SK-N-SH treated with all-trans-retinoic acid at 6 μM for 48 hours (cell line): ENCODE results near the gene NIPA2.

Experiments
- ATAC-seq: fragments of 200-7000 bp; cut with Tn5 transposase; 3 replicates; pipeline ENCODE4 v1.9.1; 2020; ENCODE audit warnings: mild to moderate bottlenecking, moderate library complexity
- ARNTL ChIP-seq: fragments of 450-650 bp; formaldehyde crosslinking; IDR thresholded peaks from 2 replicates; pipeline ENCODE4 v1.5.0; 2020; ENCODE audit warnings: low read depth, mild to moderate bottlenecking, moderate library complexity, borderline replicate concordance
- BACH2 ChIP-seq: fragments of 250-450 bp; sonication (Bioruptor Pico); IDR thresholded peaks from 2 replicates; pipeline ENCODE4 v1.9.0; 2021; ENCODE audit warnings: mild to moderate bottlenecking, borderline replicate concordance
- CREB5 ChIP-seq: fragments of 250-450 bp; sonication (Bioruptor Pico); IDR thresholded peaks from 2 replicates; pipeline ENCODE4 v1.5.1; 2020; ENCODE audit warnings: low read depth, mild to moderate bottlenecking, moderate library complexity
- CSDC2 ChIP-seq: fragments of 250-450 bp; sonication (Bioruptor Pico); IDR thresholded peaks from 2 replicates; pipeline ENCODE4 v1.5.0; 2020; ENCODE audit warnings: mild to moderate bottlenecking, moderate library complexity
- CSRNP3 ChIP-seq: fragments of 250-450 bp; sonication (Bioruptor Pico); IDR thresholded peaks from 2 replicates; pipeline ENCODE4 v1.5.1; 2021; ENCODE audit warnings: mild to moderate bottlenecking, moderate library complexity
- ESRRG ChIP-seq: fragments of 250-450 bp; sonication (Bioruptor Pico); IDR thresholded peaks from 2 replicates; pipeline ENCODE4 v1.6.1; 2021; ENCODE audit warnings: mild to moderate bottlenecking
- GLIS3 ChIP-seq: fragments of 250-450 bp; sonication (Bioruptor Pico); IDR thresholded peaks from 2 replicates; pipeline ENCODE4 v1.5.0; 2020; ENCODE audit warnings: mild to moderate bottlenecking, moderate library complexity
- ISL1 ChIP-seq: fragments of 250-450 bp; sonication (Bioruptor Pico); IDR thresholded peaks from 2 replicates; pipeline ENCODE4 v2.1.2; 2022; ENCODE audit warnings: mild to moderate bottlenecking, moderate library complexity
- OSR1 ChIP-seq: fragments of 250-450 bp; sonication (Bioruptor Pico); IDR thresholded peaks from 2 replicates; pipeline ENCODE4 v1.8.0; 2022; ENCODE audit warnings: moderate library complexity, mild to moderate bottlenecking, inconsistent platforms
- PATZ1 ChIP-seq: fragments of 250-450 bp; sonication (Bioruptor Pico); IDR thresholded peaks from 2 replicates; pipeline ENCODE4 v1.8.0; 2020; ENCODE audit warnings: mild to moderate bottlenecking, moderate library complexity, borderline replicate concordance
- PPARA ChIP-seq: fragments of 250-450 bp; sonication (Bioruptor Pico); IDR thresholded peaks from 2 replicates; pipeline ENCODE4 v1.5.0; 2020; ENCODE audit warnings: mild to moderate bottlenecking, borderline replicate concordance
- RARB ChIP-seq: fragments of 250-450 bp; sonication (Bioruptor Pico); IDR thresholded peaks from 2 replicates; pipeline ENCODE4 v1.8.0; 2021; ENCODE audit warnings: mild to moderate bottlenecking, moderate library complexity
- SNAI2 ChIP-seq: fragments of 250-450 bp; sonication (Bioruptor Pico); IDR thresholded peaks from 2 replicates; pipeline ENCODE4 v1.5.0; 2020; ENCODE audit warnings: mild to moderate bottlenecking, moderate library complexity
- TCF4 ChIP-seq: fragments of 250-450 bp; sonication (Bioruptor Pico); IDR thresholded peaks from 2 replicates; pipeline ENCODE4 v1.8.0; 2021; ENCODE audit warnings: mild to moderate bottlenecking, moderate library complexity, borderline replicate concordance
- TOX ChIP-seq: fragments of 250-450 bp; sonication (Bioruptor Pico); IDR thresholded peaks from 2 replicates; pipeline ENCODE4 v1.8.0; 2021; ENCODE audit warnings: mild to moderate bottlenecking, moderate library complexity, borderline replicate concordance
- TSHZ2 ChIP-seq: fragments of 250-450 bp; sonication (Bioruptor Pico); IDR thresholded peaks from 2 replicates; pipeline ENCODE4 v1.5.0; 2020; ENCODE audit warnings: mild to moderate bottlenecking, moderate library complexity
- ZFP3 ChIP-seq: fragments of 250-450 bp; sonication (Bioruptor Pico); IDR thresholded peaks from 2 replicates; pipeline ENCODE4 v1.5.0; 2020; ENCODE audit warnings: mild to moderate bottlenecking, moderate library complexity
- ZFP30 ChIP-seq: fragments of 450-650 bp; formaldehyde crosslinking; IDR thresholded peaks from 2 replicates; pipeline ENCODE4 v1.5.0; 2022; ENCODE audit warnings: mild to moderate bottlenecking, moderate library complexity
- ZNF565 ChIP-seq: fragments of 450-650 bp; formaldehyde crosslinking; conservative IDR thresholded peaks from 2 replicates; pipeline ENCODE4 v1.5.0; 2020; ENCODE audit warnings: low read depth, mild to moderate bottlenecking, moderate library complexity
- ZNF70 ChIP-seq: fragments of 450-650 bp; formaldehyde crosslinking; IDR thresholded peaks from 2 replicates; pipeline ENCODE4 v1.5.0; 2020; ENCODE audit warnings: mild to moderate bottlenecking, moderate library complexity
- ZNF8 ChIP-seq: fragments of 450-650 bp; formaldehyde crosslinking; IDR thresholded peaks from 2 replicates; pipeline ENCODE4 v1.5.0; 2020; ENCODE audit warnings: mild to moderate bottlenecking, moderate library complexity

NIPA2 gene

GRCh38 chr15:22819651-22820050 lies 18.8 kb upstream of the NIPA2 start:
- TF ChIP-seq PATZ1, result no peak
- TF ChIP-seq, all 23 proteins: peak for 0
- ATAC-seq, result no peak

- ATAC-seq, result no peak
- TF ChIP-seq CREB5 (CRISPR knock-in tag), result no peak
- TF ChIP-seq TSHZ2 (CRISPR knock-in tag), result no peak
- TF ChIP-seq ZFP3 (CRISPR knock-in tag), result no peak
- TF ChIP-seq ZNF565, result no peak
- TF ChIP-seq ARNTL (CRISPR knock-in tag), result no peak
- TF ChIP-seq ZNF8 (CRISPR knock-in tag), result no peak
- TF ChIP-seq GLIS3 (CRISPR knock-in tag), result no peak
- no peak for TF ChIP-seq ZFP30 (CRISPR knock-in tag)
- TF ChIP-seq PATZ1, result no peak
- no peak for TF ChIP-seq ZNF70 (CRISPR knock-in tag)
- no peak for TF ChIP-seq CSDC2
- TF ChIP-seq SNAI2 (CRISPR knock-in tag), result no peak
- no peak for TF ChIP-seq RARB (CRISPR knock-in tag)
- TF ChIP-seq ESRRG (CRISPR knock-in tag), result no peak
- TF ChIP-seq, all 23 proteins: peak for 0
These were observed 14.9 kb upstream of the NIPA2 start for GRCh38 chr15:22823495-22824128.

- no peak for TF ChIP-seq ZFP30 (CRISPR knock-in tag)
- TF ChIP-seq GLIS3 (CRISPR knock-in tag), result no peak
- no peak for TF ChIP-seq BACH2
- TF ChIP-seq ESRRG (CRISPR knock-in tag), result no peak
- ATAC-seq, result no peak
These were observed 11.3 kb upstream of the NIPA2 start for GRCh38 chr15:22827125-22827524.

GRCh38 chr15:22831473-22831872 lies 7.0 kb upstream of the NIPA2 start:
- TF ChIP-seq BACH2 (no peak), ISL1 (CRISPR knock-in tag) (no peak), SNAI2 (CRISPR knock-in tag) (no peak), ZNF565 (no peak), CREB5 (CRISPR knock-in tag) (no peak)
- TF ChIP-seq, all 23 proteins: peak for 0
- ATAC-seq, result no peak

GRCh38 chr15:22839046-22839695 lies 705 bp downstream of the NIPA2 start:
- 0 out of 3 replicates have a peak, but pooled peaks have one; percentile 3 for ATAC-seq
- TF ChIP-seq CSRNP3 (CRISPR knock-in tag) (no peak), CREB5 (CRISPR knock-in tag) (no peak), TOX (CRISPR knock-in tag) (no peak), CSDC2 (no peak), OSR1 (CRISPR knock-in tag) (no peak), ZNF8 (CRISPR knock-in tag) (no peak), ZFP30 (CRISPR knock-in tag) (no peak), PPARA (CRISPR knock-in tag) (no peak), ARNTL (CRISPR knock-in tag) (no peak), ESRRG (CRISPR knock-in tag) (no peak), TCF4 (CRISPR knock-in tag) (no peak), BACH2 (no peak), SNAI2 (CRISPR knock-in tag) (no peak)
